Retinal pigment epithelial cell (primary cell): ENCODE data around the gene SEMA3F.

ENCODE experiments used
- DNase-seq: peaks from one replicate; pipeline ENCODE4 v3.0.0-alpha.2; 2010; ENCODE audit warnings: low read depth
- H3K4me3 ChIP-seq: 2 replicates; pipeline ENCODE4 v1.5.1; 2011; ENCODE audit warnings: mild to moderate bottlenecking, low read length, control low read depth, moderate library complexity
- CTCF ChIP-seq: conservative IDR thresholded peaks from 2 replicates; pipeline ENCODE4 v1.5.1; 2011; ENCODE audit warnings: low read depth, low read length, control low read depth, inconsistent platforms

The SEMA3F gene

GRCh38 chr3:50189274-50189673, 34.1 kb downstream of the SEMA3F start:
- no peak overlapping the region for H3K4me3 ChIP-seq
- DNase-seq, result peak; percentile 59
- TF ChIP-seq CTCF, result peak; percentile 95

- DNase-seq, result no peak
- no peak for TF ChIP-seq CTCF
These were observed 34.9 kb downstream of the SEMA3F start for GRCh38 chr3:50189989-50190388.

GRCh38 chr3:50190936-50191660, 36.0 kb downstream of the SEMA3F start, which contains the start of gene GNAT1:
Gene GNAT1, plus strand, starts transcription at chr3:50191610. Its CDS starts 116 bp downstream, at chr3:50191726.
- no peak within 1 kb of the TSS for H3K4me3 ChIP-seq
- no peak for DNase-seq
- no peak for TF ChIP-seq CTCF

More at GRCh38 chr3:50189989-50190388, 34.9 kb downstream of the SEMA3F start:
- no peak overlapping the region for H3K4me3 ChIP-seq

- H3K4me3 ChIP-seq, result no peak overlapping the region
- no peak for DNase-seq
- TF ChIP-seq CTCF, result no peak
These were observed 37.0 kb downstream of the SEMA3F start for GRCh38 chr3:50192124-50192523.

GRCh38 chr3:50192689-50193141, 37.6 kb downstream of the SEMA3F start:
- no peak for DNase-seq
- peak; percentile 91 for TF ChIP-seq CTCF
- H3K4me3 ChIP-seq, result no peak overlapping the region

- DNase-seq, result no peak
- no peak for TF ChIP-seq CTCF
- H3K4me3 ChIP-seq, result no peak overlapping the region
These were observed 38.2 kb downstream of the SEMA3F start for GRCh38 chr3:50193286-50193685.

- H3K4me3 ChIP-seq, result no peak overlapping the region
- no peak for TF ChIP-seq CTCF
- DNase-seq, result no peak
These were observed 38.6 kb downstream of the SEMA3F start for GRCh38 chr3:50193746-50194127.
